ENCODE measurements around the gene WDFY3.

The WDFY3 gene

GRCh38 chr4:84966382-84967242, at the start of gene WDFY3:
Gene WDFY3, minus strand, starts transcription at chr4:84966690. Its CDS starts 106,099 bp downstream, at chr4:84860591.
- TF ChIP-seq Cebpa-rat (IDR thresholded peaks at IDR 0.05): no peak
- Histone ChIP-seq H3K4me2 (peak within 1 kb of the TSS; percentile 86), H3K27me3 (no peaks in the 10 kb centered on the region), H4K20me1 (peaks cover 22% of the 10 kb centered on the region; the same call in 1 of the 2 replicates), H3K4me3 (peak within 1 kb of the TSS; percentile 86), H3K4me1 (peaks cover 41% of the 10 kb centered on the region), H3K27ac (peak within 1 kb of the TSS; percentile 92), H3K9me3 (no peaks in the 10 kb centered on the region), H3K9ac (peak within 1 kb of the TSS; percentile 88), H3K36me3 (no peaks in the 10 kb centered on the region)

- no peaks in the 10 kb centered on the region for H3K27me3 ChIP-seq
- no peak overlapping the region for H3K4me3 ChIP-seq
- H3K27ac ChIP-seq: no peak overlapping the region
- H3K36me3 ChIP-seq: no peaks in the 10 kb centered on the region
- no peaks in the 10 kb centered on the region for H3K9me3 ChIP-seq
- no peak overlapping the region for H3K9ac ChIP-seq
- no peaks in the 10 kb centered on the region for H3K4me1 ChIP-seq
- H3K4me2 ChIP-seq: no peak overlapping the region
- H4K20me1 ChIP-seq: no peaks in the 10 kb centered on the region
- TF ChIP-seq Cebpa-rat (IDR thresholded peaks at IDR 0.05): no peak
These were observed 39.4 kb upstream of the WDFY3 start for GRCh38 chr4:85005865-85006377.

GRCh38 chr4:85000343-85000742, 33.9 kb upstream of the WDFY3 start:
- no peak for TF ChIP-seq Cebpa-rat (IDR thresholded peaks at IDR 0.05)
- H3K36me3 ChIP-seq: no peaks in the 10 kb centered on the region

GRCh38 chr4:84995386-84995785, 28.9 kb upstream of the WDFY3 start:
- Histone ChIP-seq H4K20me1 (no peaks in the 10 kb centered on the region), H3K4me2 (no peak overlapping the region), H3K27me3 (no peaks in the 10 kb centered on the region), H3K4me1 (no peaks in the 10 kb centered on the region), H3K36me3 (no peaks in the 10 kb centered on the region), H3K27ac (no peak overlapping the region), H3K9ac (no peak overlapping the region), H3K4me3 (no peak overlapping the region), H3K9me3 (no peaks in the 10 kb centered on the region)
- TF ChIP-seq Cebpa-rat (IDR thresholded peaks at IDR 0.05): no peak

More at GRCh38 chr4:85000343-85000742, 33.9 kb upstream of the WDFY3 start:
- no peak overlapping the region for H3K9ac ChIP-seq
- H3K4me3 ChIP-seq: no peak overlapping the region
- H3K27ac ChIP-seq: no peak overlapping the region
- H4K20me1 ChIP-seq: no peaks in the 10 kb centered on the region
- H3K4me1 ChIP-seq: no peaks in the 10 kb centered on the region
- no peaks in the 10 kb centered on the region for H3K27me3 ChIP-seq
- no peak overlapping the region for H3K4me2 ChIP-seq
- no peaks in the 10 kb centered on the region for H3K9me3 ChIP-seq

GRCh38 chr4:84994280-84994679, 27.8 kb upstream of the WDFY3 start:
- no peak overlapping the region for H3K4me2 ChIP-seq
- H3K36me3 ChIP-seq: no peaks in the 10 kb centered on the region
- H3K4me3 ChIP-seq: no peak overlapping the region
- no peak for TF ChIP-seq Cebpa-rat (IDR thresholded peaks at IDR 0.05)
- no peaks in the 10 kb centered on the region for H4K20me1 ChIP-seq
- H3K27me3 ChIP-seq: no peaks in the 10 kb centered on the region
- H3K9me3 ChIP-seq: no peaks in the 10 kb centered on the region
- no peaks in the 10 kb centered on the region for H3K4me1 ChIP-seq
- H3K27ac ChIP-seq: no peak overlapping the region
- no peak overlapping the region for H3K9ac ChIP-seq

GRCh38 chr4:84985952-84986351, 19.5 kb upstream of the WDFY3 start:
- Histone ChIP-seq H3K4me1 (no peaks in the 10 kb centered on the region), H3K9ac (no peak overlapping the region), H3K27me3 (no peaks in the 10 kb centered on the region), H3K4me3 (no peak overlapping the region), H3K27ac (no peak overlapping the region), H3K4me2 (no peak overlapping the region), H3K9me3 (peaks cover 11% of the 10 kb centered on the region; the same call in 1 of the 2 replicates), H3K36me3 (no peaks in the 10 kb centered on the region), H4K20me1 (no peaks in the 10 kb centered on the region)
- TF ChIP-seq Cebpa-rat (IDR thresholded peaks at IDR 0.05): no peak

- Histone ChIP-seq H3K4me1 (no peaks in the 10 kb centered on the region), H3K27ac (no peak overlapping the region), H3K9ac (no peak overlapping the region), H3K4me2 (no peak overlapping the region), H3K27me3 (no peaks in the 10 kb centered on the region), H4K20me1 (no peaks in the 10 kb centered on the region), H3K9me3 (no peaks in the 10 kb centered on the region), H3K4me3 (no peak overlapping the region), H3K36me3 (no peaks in the 10 kb centered on the region)
- TF ChIP-seq Cebpa-rat (IDR thresholded peaks at IDR 0.05): no peak
These were observed 10.9 kb upstream of the WDFY3 start for GRCh38 chr4:84977396-84977795.

- H3K4me2 ChIP-seq: no peak overlapping the region
- TF ChIP-seq Cebpa-rat (IDR thresholded peaks at IDR 0.05): no peak
- H3K9ac ChIP-seq: no peak overlapping the region
These were observed 7.4 kb upstream of the WDFY3 start for GRCh38 chr4:84973856-84974255.

GRCh38 chr4:84971319-84971932, 4.9 kb upstream of the WDFY3 start:
- peaks cover 22% of the 10 kb centered on the region for H3K4me1 ChIP-seq
- H3K36me3 ChIP-seq: no peaks in the 10 kb centered on the region
- H3K4me2 ChIP-seq: no peak overlapping the region
- H4K20me1 ChIP-seq: no peaks in the 10 kb centered on the region
- H3K27me3 ChIP-seq: no peaks in the 10 kb centered on the region
- H3K9ac ChIP-seq: no peak overlapping the region
- TF ChIP-seq Cebpa-rat (IDR thresholded peaks at IDR 0.05): no peak
- no peak overlapping the region for H3K4me3 ChIP-seq
- no peaks in the 10 kb centered on the region for H3K9me3 ChIP-seq
- H3K27ac ChIP-seq: no peak overlapping the region

More at GRCh38 chr4:84973856-84974255, 7.4 kb upstream of the WDFY3 start:
- Histone ChIP-seq H3K27ac (no peak overlapping the region), H3K36me3 (no peaks in the 10 kb centered on the region), H3K27me3 (no peaks in the 10 kb centered on the region), H3K4me1 (peaks cover 4% of the 10 kb centered on the region), H3K4me3 (no peak overlapping the region), H4K20me1 (no peaks in the 10 kb centered on the region), H3K9me3 (no peaks in the 10 kb centered on the region)

GRCh38 chr4:84968925-84969324, 2.4 kb upstream of the WDFY3 start:
- H3K36me3 ChIP-seq: no peaks in the 10 kb centered on the region
- no peak for TF ChIP-seq Cebpa-rat (IDR thresholded peaks at IDR 0.05)
- H3K4me1 ChIP-seq: peaks cover 41% of the 10 kb centered on the region

More at GRCh38 chr4:84968925-84969324, 2.4 kb upstream of the WDFY3 start:
- H3K27ac ChIP-seq: no peak overlapping the region
- no peaks in the 10 kb centered on the region for H3K27me3 ChIP-seq
- no peak overlapping the region for H3K9ac ChIP-seq
- H3K4me2 ChIP-seq: peak overlapping the region; percentile 15; the same call in 1 of the 2 replicates
- H4K20me1 ChIP-seq: peaks cover 7% of the 10 kb centered on the region; the same call in 1 of the 2 replicates
- no peaks in the 10 kb centered on the region for H3K9me3 ChIP-seq
- H3K4me3 ChIP-seq: no peak overlapping the region

All from BLaER1 (cell line).